NCI-H526 (cell line): ENCODE results near the gene SPATA2L.

ENCODE experiments used
- DNase-seq, 2 experiments: peaks; one replicate each; lab custom pipeline; 2025; lab: John Stamatoyannopoulos, UW

Gene SPATA2L

GRCh38 chr16:89656435-89657121 is 44.9 kb downstream of the SPATA2L start:
- DNase-seq = no peak

DNA sequence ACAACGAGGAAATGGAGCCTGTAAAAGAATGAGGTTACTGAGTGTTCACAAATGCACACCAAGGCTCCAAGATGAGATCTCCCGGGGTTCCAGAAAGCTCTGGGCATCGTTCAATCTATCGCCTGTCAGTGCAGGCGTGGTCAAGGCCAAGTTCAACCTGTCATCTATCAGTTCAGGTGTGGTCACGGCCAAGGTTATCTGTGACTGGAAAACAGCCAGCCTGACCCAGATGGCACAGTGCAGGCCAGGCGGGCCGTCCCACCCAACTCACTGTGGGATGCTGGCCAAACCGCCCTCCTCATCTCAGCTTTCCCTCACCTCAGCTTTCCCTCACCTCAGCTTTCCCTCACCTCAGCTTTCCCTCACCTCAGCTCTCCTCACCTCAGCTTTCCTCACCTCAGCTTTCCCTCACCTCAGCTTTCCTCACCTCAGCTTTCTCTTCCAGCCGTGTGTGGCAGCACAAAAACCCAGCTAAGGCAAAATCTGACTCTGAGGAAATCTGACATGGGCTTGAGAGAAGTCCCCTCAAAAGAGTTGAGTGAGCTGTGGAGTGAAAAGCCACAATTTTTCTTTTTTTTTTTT is 46.4 kb downstream of the SPATA2L start:
- DNase-seq = no peak

DNA sequence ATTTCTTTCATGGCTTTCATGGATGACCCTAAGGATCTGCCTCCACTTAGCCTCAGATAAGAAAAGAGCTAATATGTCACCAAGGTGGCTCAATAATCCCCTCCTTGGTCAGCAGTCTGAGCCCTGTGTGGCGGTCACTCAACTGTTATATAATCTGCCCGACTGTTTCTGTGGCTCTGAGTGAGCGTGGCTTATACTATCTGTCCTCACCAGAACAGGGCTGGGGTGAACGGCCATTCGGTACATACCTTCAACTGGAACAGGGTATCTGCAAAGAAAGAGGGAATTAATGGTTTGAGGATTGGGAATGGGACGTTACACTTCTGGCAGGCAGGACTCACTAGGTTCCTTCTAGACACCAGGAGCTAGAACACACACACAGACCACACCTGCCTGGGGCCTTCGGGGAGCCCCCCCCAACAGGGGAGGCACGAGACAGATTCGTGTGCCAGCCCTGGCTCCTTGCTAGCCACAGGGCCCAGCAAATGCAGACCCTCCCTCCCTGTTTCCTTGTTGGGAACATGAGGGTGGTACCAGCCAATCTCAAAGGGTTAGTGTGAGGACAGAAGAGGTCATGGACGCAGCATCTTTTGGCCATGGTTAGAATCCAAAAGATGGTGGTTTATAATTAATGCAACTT is 47.7 kb downstream of the SPATA2L start:
- DNase-seq = no peak

DNA sequence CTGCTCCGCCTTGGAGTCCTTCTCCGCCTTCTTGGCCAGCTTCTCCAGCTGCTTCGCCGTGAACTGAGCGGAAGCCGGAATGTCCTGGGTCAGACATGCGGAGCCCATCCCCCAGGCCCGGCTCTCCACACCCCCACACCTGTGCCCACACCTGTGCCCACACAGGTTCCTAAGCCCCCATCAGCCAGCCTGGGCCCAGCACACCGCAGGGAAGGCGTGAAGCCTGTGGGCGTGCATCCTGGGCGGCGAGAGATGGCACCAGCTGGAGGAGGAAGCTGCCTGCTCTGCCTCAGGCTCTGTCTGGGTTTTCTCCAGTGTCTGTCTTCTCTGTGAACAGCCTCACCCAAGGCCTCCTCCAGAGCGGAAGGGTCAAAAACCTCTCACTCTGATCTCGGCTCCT is 49.9 kb downstream of the SPATA2L start:
- no peak for DNase-seq

DNA sequence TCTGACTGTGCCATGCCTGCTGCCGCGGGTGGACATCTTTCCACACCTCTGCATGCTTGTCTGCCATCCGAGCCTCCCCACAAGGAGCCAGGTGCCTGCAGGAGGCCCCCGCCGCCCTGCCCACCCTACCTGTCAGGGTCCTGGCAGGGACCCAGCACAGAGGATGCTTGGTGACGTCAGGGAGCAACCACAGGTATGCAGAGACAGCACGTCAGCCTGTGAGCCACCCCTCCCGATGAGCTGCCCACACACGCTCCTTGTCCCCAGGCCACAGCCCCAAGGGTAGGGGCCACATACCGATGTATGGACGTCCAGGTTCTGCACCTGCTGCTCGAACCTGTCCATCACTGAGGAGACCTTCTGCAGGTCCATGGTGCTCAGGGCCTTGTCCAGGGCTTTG is 54.6 kb downstream of the SPATA2L start:
- DNase-seq = no peak
